SK-N-SH (cell line): ENCODE data around the gene LAMP2. TPM values are rescaled to one million over a fixed set of nuclear protein-coding genes. Genes with fewer than 3 reads are reported as not detected.

Experiments
- CTCF ChIA-PET: fragments of 300-600, 350-600 bp; formaldehyde crosslinking; extraction: SDS; loops from one replicate; lab custom pipeline; 2021; lab: Yijun Ruan, JAX
- POLR2A ChIA-PET: fragments of 350-600 bp; sonication (Branson Sonifier 250); formaldehyde crosslinking; extraction: SDS; loops from one replicate; lab custom pipeline; 2020; ENCODE audit warnings: antibody characterized with exemption, inconsistent platforms; lab: Yijun Ruan, JAX
- DNase-seq: peaks from one replicate; pipeline ENCODE4 v3.0.0; 2012
- H2AFZ ChIP-seq: fragments of 200-600 bp; sonication (generic); 2 replicates; pipeline ENCODE4 v1.8.1; 2016; ENCODE audit warnings: antibody characterized with exemption, mild to moderate bottlenecking, low read depth
- H3F3A ChIP-seq: fragments of 200-600 bp; sonication (generic); replicated peaks from 2 replicates; pipeline ENCODE3; 2016; ENCODE audit warnings: antibody characterized with exemption, mild to moderate bottlenecking; ENCODE audit not compliant: insufficient read depth
- H3K27ac ChIP-seq, 2 experiments: fragments of 200-500 bp in 1 of 2; fragments of 200-600 bp in 1 of 2; sonication (Bioruptor generic) in 1 of 2; sonication (generic), shearing (Covaris generic) in 1 of 2; 2 replicates each; pipeline versions ENCODE4 v1.5.1 to v1.6.1; 2014 to 2016; ENCODE audit warnings: low read depth in 2 of 2, inconsistent platforms in 1 of 2, low read length in 1 of 2, mild to moderate bottlenecking in 1 of 2, mixed read lengths in 1 of 2
- H3K27me3 ChIP-seq: fragments of 200-600 bp; sonication (generic), shearing (Covaris generic); 2 replicates; pipeline ENCODE4 v1.6.1; 2016; ENCODE audit warnings: mixed run types; ENCODE audit not compliant: insufficient read depth
- H3K36me3 ChIP-seq, 2 experiments: fragments of 200-500 bp in 1 of 2; fragments of 200-600 bp in 1 of 2; sonication (Bioruptor generic) in 1 of 2; sonication (generic) in 1 of 2; replicated peaks in 1 of 2; 2 replicates each; pipeline versions ENCODE3 to v1.5.1; 2014 to 2016; ENCODE audit warnings: low read length in 1 of 2, mild to moderate bottlenecking in 1 of 2; ENCODE audit not compliant: insufficient read depth in 2 of 2, control insufficient read depth in 1 of 2
- H3K4me1 ChIP-seq, 2 experiments: fragments of 200-500 bp in 1 of 2; fragments of 200-600 bp in 1 of 2; sonication (Bioruptor generic) in 1 of 2; sonication (generic), shearing (Covaris generic) in 1 of 2; 2 replicates each; pipeline versions ENCODE4 v1.5.1 to v1.6.1; 2014 to 2016; ENCODE audit warnings: low read depth in 1 of 2, low read length in 1 of 2, mixed run types in 1 of 2; ENCODE audit not compliant: insufficient read depth in 2 of 2, control insufficient read depth in 1 of 2
- H3K4me2 ChIP-seq: fragments of 200-600 bp; sonication (generic), shearing (Covaris generic); 2 replicates; pipeline ENCODE4 v1.6.1; 2017; ENCODE audit warnings: mixed run types
- H3K4me3 ChIP-seq, 2 experiments: fragments of 200-500 bp in 1 of 2; fragments of 200-600 bp in 1 of 2; sonication (Bioruptor generic) in 1 of 2; sonication (generic), shearing (Covaris generic) in 1 of 2; 2 replicates each; pipeline versions ENCODE4 v1.5.1 to v1.8.1; 2014 to 2016; ENCODE audit warnings: low read depth in 2 of 2, inconsistent platforms in 1 of 2, low read length in 1 of 2, mild to moderate bottlenecking in 1 of 2, mixed read lengths in 1 of 2, moderate library complexity in 1 of 2
- H3K79me2 ChIP-seq: fragments of 200-600 bp; sonication (generic); 2 replicates; pipeline ENCODE4 v1.8.1; 2017; ENCODE audit warnings: mild to moderate bottlenecking; ENCODE audit not compliant: insufficient read depth
- H3K9ac ChIP-seq: fragments of 200-600 bp; sonication (generic); 2 replicates; pipeline ENCODE4 v1.6.1; 2017; ENCODE audit warnings: mixed run types
- H3K9me2 ChIP-seq: fragments of 200-600 bp; sonication (generic); 2 replicates; pipeline ENCODE4 v1.6.1; 2017; ENCODE audit warnings: mixed run types
- H3K9me3 ChIP-seq: fragments of 200-600 bp; sonication (generic); 2 replicates; pipeline ENCODE4 v1.6.1; 2017; ENCODE audit warnings: mixed run types, mild to moderate bottlenecking, moderate library complexity
- H4K20me1 ChIP-seq: fragments of 200-600 bp; sonication (generic); 2 replicates; pipeline ENCODE4 v1.6.1; 2017; ENCODE audit warnings: mild to moderate bottlenecking, mixed run types; ENCODE audit not compliant: insufficient read depth
- CHD2 ChIP-seq: fragments of 150-350 bp; IDR thresholded peaks from 2 replicates; pipeline ENCODE4 v1.6.1; 2018; ENCODE audit warnings: low read length; ENCODE audit not compliant: partially characterized antibody
- ELF1 ChIP-seq: IDR thresholded peaks from 2 replicates; pipeline ENCODE4 v1.4.0; 2012
- EP300 ChIP-seq, 2 experiments: IDR thresholded peaks; 2 replicates each; pipeline versions ENCODE4 v1.4.0 to v1.6.1; 2012; ENCODE audit warnings: borderline replicate concordance in 1 of 2, low read depth in 1 of 2, low read length in 1 of 2
- EZH2phosphoT487 ChIP-seq: fragments of 200-600 bp; sonication (generic); IDR thresholded peaks from 2 replicates; pipeline ENCODE4 v1.6.1; 2017; ENCODE audit warnings: low read depth, mixed run types, mild to moderate bottlenecking, antibody characterized with exemption, moderate library complexity, borderline replicate concordance
- FOSL2 ChIP-seq: IDR thresholded peaks from 2 replicates; pipeline ENCODE4 v1.4.0; 2012; ENCODE audit warnings: low read depth, mild to moderate bottlenecking, moderate library complexity, borderline replicate concordance
- FOXJ3 ChIP-seq: sonication (generic); formaldehyde crosslinking; IDR thresholded peaks from 2 replicates; pipeline ENCODE4 v1.5.1; 2020; ENCODE audit warnings: mild to moderate bottlenecking, missing genetic modification reagents
- FOXM1 ChIP-seq: IDR thresholded peaks from 2 replicates; pipeline ENCODE4 v1.4.0; 2012; ENCODE audit warnings: low read depth, mild to moderate bottlenecking
- JUND ChIP-seq: IDR thresholded peaks from 2 replicates; pipeline ENCODE4 v1.4.0; 2012
- MAX ChIP-seq: IDR thresholded peaks from 2 replicates; pipeline ENCODE4 v1.4.0; 2012; ENCODE audit warnings: low read depth
- PBX3 ChIP-seq: IDR thresholded peaks from 2 replicates; pipeline ENCODE4; 2012
- RAD21 ChIP-seq: IDR thresholded peaks from 2 replicates; pipeline ENCODE4 v1.6.1; 2012; ENCODE audit warnings: mild to moderate bottlenecking, low read length
- RCOR1 ChIP-seq: fragments of 150-350 bp; IDR thresholded peaks from 2 replicates; pipeline ENCODE4 v1.6.1; 2017; ENCODE audit warnings: antibody characterized with exemption, low read length
- RXRA ChIP-seq: IDR thresholded peaks from 2 replicates; pipeline ENCODE4 v1.4.0; 2012; ENCODE audit warnings: low read depth, mild to moderate bottlenecking, borderline replicate concordance
- SMC3 ChIP-seq: IDR thresholded peaks from 2 replicates; pipeline ENCODE4 v1.6.1; 2012; ENCODE audit warnings: low read depth, low read length, improper control_type of control experiment
- TAF1 ChIP-seq: IDR thresholded peaks from 2 replicates; pipeline ENCODE4 v1.6.1; 2012; ENCODE audit warnings: low read depth, mild to moderate bottlenecking, low read length, moderate library complexity, borderline replicate concordance
- TCF12 ChIP-seq: IDR thresholded peaks from 2 replicates; pipeline ENCODE4 v1.4.0; 2012
- TEAD4 ChIP-seq: IDR thresholded peaks from 2 replicates; pipeline ENCODE4 v1.4.0; 2012; ENCODE audit warnings: mild to moderate bottlenecking, borderline replicate concordance; ENCODE audit not compliant: insufficient read depth
- USF2 ChIP-seq: fragments of 150-350 bp; IDR thresholded peaks from 2 replicates; pipeline ENCODE4 v1.6.1; 2017; ENCODE audit warnings: antibody characterized with exemption, low read length, low read depth, borderline replicate concordance
- WGBS: methylation state at CpG from one replicate; pipeline ENCODE4 v1.1.6; 2017; ENCODE audit warnings: low lambda C conversion rate; 5-methylcytosine and 5-hydroxymethylcytosine counted together
- polyA plus RNA-seq, 3 experiments: library from polyadenylated mRNA; depleted of rRNA; stranded (reverse); fragments of >200 nt; gene quantifications; 2 replicates each; pipeline ENCODE4 v1.2.3, GENCODE V29; 2012

LAMP2 gene
- polyA plus RNA-seq, 1 of the 3 experiments (the other 2 are of a cell fraction), result 108 TPM

- 10% methylated on average over 6 of the region's 6 CpGs for WGBS
- no peaks in the 10 kb centered on the region for H4K20me1 ChIP-seq
- DNase-seq, result no peak
- H3K9me2 ChIP-seq, result no peaks in the 10 kb centered on the region
- H2AFZ ChIP-seq, result no peak overlapping the region
- peaks cover 38% of the 10 kb centered on the region for H3K27me3 ChIP-seq
- TF ChIP-seq FOSL2, result no peak
- no peak for TF ChIP-seq JUND
- TF ChIP-seq USF2, result no peak
- TF ChIP-seq TEAD4, result no peak
- no peak for TF ChIP-seq TCF12
- TF ChIP-seq RAD21, result no peak
- no peak for TF ChIP-seq TAF1
- no peak for TF ChIP-seq CHD2
- TF ChIP-seq EZH2phosphoT487, result no peak
- no peak for TF ChIP-seq RXRA
- no peak for TF ChIP-seq RCOR1
- no peak for TF ChIP-seq ELF1
- TF ChIP-seq PBX3, result no peak
- no peak for TF ChIP-seq FOXJ3
- TF ChIP-seq FOXM1, result no peak
- no peak for TF ChIP-seq MAX
- no peak for TF ChIP-seq SMC3
- TF ChIP-seq EP300 (IDR thresholded peaks at IDR 0.05; ENCODE audit: borderline replicate concordance in 1 of 2, low read depth in 1 of 2, low read length in 1 of 2), result no peak
- no peaks in the 10 kb centered on the region for H3K9me3 ChIP-seq
- no peaks in the 10 kb centered on the region for H3F3A ChIP-seq
- no peaks in the 10 kb centered on the region for H3K79me2 ChIP-seq
- H3K9ac ChIP-seq, result no peak overlapping the region
- H3K4me3 ChIP-seq, result no peak overlapping the region
- POLR2A ChIA-PET, result no interaction called here
- no peaks in the 10 kb centered on the region for H3K4me1 ChIP-seq
- no peak overlapping the region for H3K27ac ChIP-seq
- H3K4me2 ChIP-seq, result no peak overlapping the region
- CTCF ChIA-PET, result no interaction called here
- H3K36me3 ChIP-seq, result no peaks in the 10 kb centered on the region
Measured at GRCh38 chrX:120379937-120380681, 89.0 kb downstream of the LAMP2 start.
